Medulla oblongata (tissue), 1 donor: ENCODE data around the gene CHI3L1.
"Not testable (repeated sequence)": the region's sequence is repeated elsewhere in the genome, so short reads cannot be mapped to it uniquely, and the experiment has no call there.

ENCODE experiments used
- DNase-seq: peaks from one replicate; pipeline ENCODE4 v3.0.0-alpha.2; 2015; ENCODE audit errors: extremely low spot score

CHI3L1 gene

DNA sequence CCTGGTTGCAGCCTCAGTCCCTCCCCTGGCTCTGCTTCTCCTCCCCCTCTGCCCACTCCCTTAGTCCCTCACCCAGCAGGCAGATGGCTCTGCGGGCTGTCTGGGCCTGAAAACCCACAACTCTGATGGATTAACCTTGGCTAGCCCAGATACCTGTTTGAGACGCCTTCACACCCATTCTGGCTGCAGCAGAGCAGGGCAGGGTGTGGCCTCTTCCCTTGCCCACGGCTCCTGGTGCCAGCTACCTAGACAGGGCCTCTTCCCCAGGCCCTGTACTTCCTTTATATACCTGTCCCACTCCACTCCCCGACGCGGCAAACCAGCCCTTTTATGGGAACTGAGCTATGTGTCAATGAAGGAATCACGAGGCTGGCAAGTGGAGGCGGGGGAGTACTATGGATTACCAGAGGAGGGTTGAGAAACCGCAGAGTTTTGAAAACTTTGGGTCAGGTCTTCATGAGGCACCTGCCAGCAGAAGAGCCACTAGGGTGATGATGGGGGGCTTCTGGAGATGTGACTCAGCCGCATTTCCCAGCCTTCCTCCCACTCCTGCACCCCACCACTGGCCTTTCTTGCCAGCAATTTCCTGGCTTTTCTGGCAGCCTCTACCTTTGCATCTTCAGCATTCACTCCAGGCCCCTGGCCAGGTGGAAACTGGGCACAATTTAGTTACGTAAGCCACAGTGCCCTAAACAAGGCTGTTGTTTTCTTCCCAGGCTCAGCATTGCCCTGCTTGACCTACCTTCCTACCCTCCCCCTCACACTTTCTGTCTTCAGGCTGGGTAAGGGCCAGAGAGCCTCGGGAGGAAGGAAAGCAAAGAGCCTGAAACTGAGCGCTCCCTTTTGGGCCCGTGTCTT is at the start of gene CHI3L1:
Gene CHI3L1 (minus strand): TSS at position 259 of the 858 bp plus-strand sequence. CDS start 81 bp downstream, at position 178.
- peak; percentile 68 for DNase-seq

DNA sequence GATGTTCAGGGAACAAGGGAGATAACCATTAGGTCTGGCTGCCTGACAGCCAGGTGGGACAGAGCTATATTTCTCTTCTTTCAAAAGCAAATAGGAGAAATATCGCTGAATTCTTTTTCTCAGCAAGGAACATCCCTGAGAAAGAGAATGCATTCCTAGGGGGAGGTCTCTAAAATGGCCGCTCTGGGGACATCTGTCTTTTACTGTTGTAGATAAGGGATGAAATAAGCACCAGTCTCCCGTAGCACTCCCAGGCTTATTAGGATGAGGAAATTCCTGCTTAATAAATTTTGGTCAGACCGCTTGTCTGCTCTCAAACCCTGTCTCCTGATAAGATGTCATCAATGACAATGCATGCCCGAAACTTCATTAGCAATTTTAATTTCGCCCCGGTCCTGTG is 48.4 kb upstream of the CHI3L1 start:
- not testable (repeated sequence) for DNase-seq

DNA sequence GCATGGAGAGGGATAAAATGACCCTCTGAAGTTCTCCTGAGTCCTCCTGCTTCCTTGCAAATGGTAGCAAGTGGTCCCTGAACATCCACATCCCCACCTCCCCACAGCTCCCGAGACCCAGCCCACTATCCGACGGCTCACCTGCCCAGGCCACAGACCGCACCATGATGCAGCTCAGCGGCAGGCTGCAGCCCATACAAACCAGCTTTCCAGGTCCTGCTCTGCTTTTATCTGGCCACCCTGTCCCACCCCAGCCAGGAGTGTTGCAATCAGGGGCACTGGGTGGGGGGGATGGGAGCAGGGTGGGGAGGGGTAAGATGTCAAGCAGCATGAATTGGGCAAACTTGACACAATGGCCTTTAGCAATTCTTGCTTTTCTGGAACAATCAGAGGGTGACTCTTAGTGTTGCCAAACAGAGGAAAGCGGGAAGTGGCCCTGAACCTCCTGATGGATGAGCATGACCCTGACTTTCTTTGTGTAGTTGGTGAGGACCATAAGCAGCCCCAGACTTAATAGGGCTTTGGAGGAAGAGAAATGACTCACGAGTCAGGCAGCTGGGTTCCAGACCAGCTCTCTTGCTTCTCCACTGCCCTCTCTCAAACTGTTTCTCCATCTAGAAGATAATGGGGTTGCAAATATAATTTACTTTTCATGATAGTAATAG is 43.1 kb upstream of the CHI3L1 start, which contains the start of gene CHIT1:
Gene CHIT1 (minus strand): TSS at position 203 of the 665 bp plus-strand sequence. CDS start 37 bp downstream, at position 166.
- DNase-seq, result no peak

DNA sequence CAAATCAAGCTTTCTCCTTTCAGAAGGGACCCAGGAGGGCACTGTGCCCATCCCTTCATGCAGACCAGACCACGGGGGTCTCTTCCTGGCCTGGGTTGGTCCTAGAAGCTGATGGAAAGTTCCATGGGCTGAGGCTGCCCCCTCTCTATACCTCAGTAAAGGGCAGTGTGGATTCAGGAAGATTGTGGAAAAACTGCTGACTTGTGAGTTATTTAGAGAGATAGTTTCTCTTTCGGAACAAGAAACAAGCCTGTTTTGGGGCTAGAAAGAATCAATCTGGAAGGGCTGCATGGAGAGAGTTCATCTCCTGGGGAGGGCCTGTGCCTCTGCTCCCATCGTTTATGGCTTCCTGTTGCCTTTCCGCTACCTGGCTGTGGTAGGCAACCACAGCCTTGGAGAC is 42.2 kb upstream of the CHI3L1 start:
- DNase-seq, result no peak

DNA sequence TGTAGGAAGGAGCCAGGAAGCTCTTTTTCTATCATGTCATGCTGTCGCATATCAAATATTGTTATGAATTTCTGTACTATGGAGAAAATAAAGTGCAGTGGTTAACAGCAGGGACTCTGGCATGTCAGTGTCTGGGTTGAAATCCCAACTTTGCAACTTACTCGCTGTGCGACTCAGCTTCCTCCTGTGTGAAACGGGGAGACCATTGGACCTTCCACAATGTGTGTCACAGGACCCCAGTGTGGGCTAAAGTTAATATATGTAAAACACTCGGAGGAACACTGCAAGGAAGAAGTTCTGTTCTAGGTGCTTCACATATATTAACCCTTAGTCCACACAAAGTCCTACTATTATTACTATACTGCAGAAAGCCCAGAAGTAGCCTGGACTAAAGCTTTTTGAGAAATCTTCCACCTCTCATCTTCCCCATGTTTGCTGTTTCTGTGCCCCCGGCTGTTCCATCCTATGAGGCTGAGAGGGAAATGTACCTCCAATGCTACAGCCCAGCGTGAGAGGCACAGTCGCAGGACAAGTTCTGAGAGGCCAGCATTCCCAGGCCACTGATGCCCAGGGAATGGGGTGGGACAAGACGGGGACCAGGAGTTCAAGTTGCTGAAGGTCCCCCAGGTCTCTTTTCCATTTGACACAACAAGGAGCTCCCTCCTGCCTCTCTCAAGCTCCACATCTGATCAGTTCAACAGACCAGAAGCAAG is 41.0 kb upstream of the CHI3L1 start:
- DNase-seq, result no peak

DNA sequence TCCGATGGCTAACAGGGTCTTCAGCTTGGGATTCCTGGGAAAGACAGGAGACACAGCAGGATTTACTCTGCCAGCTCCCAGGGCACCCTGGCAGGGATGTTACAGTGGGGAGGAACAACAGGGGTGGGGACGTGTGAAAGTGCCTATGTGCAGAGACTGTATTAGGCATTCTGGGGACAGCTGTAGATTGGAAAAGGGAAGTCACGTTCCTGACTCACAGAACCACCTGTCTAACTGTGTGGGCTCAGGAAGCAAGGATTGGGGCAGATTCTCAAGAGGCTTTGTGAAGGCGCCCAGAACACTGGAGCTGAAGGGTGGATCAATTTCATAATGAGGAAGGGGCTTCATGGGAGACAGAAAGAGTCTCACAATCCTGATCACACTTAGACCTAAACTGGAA is 38.6 kb upstream of the CHI3L1 start:
- no peak for DNase-seq

DNA sequence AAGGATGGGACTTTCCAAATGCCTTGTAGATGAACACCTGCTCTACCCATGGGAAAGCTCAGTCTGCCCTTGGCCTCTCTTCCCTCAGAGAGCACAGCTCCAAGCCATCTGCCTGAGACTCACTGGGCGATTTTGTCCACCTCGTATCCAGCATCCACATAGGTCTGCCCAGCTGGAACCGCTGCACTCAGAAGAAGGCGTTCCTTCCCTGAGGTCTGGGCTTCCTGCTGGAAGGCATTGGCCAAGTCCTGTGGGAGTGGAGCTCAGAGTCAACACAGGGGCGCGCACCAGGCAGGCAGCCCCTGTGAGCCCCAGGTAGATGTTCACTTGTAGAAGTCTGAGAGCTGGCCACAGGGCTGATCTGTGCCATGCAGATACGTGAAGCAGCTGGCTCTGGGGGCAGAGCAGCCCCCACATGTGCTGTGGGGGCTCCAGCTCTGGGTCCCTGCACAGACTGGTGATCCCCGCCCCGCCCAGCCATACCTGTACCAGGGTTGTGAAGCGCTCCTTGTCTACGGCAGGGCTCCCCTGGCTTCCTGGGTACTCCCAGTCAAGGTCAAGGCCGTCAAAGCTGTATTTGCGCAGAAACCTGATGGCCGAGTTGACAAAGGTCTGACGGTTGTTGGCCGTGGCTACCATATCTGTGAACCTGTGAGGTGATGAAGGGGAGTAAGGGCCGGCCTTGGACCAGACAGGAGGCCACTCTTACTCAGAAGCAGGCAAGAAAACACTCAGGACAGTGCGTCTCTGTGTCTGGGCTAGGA is 36.7 kb upstream of the CHI3L1 start:
- no peak for DNase-seq

DNA sequence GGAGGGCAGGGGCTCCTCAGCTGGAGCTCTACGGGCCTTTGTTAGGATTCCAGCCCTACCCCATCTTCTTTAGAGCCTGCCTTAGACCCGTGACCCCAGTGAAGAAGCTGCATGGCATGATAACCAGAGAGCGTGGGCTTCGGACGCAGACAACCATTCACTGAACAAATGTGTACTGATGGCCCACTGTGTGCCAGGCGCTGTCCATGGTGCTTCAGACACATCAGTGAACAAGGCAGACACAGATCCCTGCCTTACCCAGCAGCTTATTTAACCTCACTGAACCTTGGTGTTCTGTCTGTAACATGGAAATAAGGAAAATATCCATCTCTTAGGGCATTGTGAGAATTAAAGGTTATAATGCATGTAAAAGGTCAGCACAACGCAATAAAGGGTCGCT is 33.4 kb upstream of the CHI3L1 start:
- DNase-seq, result no peak

DNA sequence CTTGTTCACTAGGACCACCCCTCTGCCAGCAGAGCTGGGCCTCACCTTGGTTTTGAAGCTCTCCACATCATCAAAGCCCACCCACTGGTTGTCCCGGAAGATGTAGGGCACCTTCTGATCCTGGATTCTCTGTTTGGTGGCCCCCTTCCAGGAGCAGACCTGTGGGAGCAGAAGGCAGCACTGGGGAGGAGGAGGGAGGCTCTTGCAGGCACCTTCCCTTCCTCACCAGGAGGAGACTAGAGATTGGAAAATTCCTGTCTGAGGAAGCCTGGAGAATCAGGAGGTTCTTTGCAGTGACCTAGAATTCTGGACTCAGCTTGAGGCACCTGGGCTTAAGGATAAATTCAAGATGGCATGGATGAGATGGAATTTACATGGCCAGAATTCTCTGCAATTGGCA is 32.7 kb upstream of the CHI3L1 start:
- no peak for DNase-seq

DNA sequence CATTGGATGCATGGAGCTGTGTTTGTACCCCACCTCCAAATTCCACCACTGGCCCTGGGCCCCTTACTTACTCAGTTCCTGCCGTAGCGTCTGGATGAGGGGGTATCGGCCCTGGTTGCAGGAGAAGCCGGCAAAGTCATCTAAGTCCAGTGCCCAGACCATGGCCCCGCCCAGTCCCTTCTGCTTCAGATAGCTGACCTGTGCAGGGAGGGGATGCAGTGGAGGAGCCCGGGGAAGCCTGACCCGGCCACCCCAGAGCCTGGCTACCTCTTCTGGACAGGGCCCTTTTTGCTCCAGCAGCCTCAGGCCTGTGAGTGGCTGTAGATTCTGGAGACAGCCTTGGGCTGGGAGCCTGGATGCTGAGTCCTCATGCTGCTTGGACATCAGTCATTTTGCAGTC is 31.2 kb upstream of the CHI3L1 start:
- DNase-seq, result no peak

DNA sequence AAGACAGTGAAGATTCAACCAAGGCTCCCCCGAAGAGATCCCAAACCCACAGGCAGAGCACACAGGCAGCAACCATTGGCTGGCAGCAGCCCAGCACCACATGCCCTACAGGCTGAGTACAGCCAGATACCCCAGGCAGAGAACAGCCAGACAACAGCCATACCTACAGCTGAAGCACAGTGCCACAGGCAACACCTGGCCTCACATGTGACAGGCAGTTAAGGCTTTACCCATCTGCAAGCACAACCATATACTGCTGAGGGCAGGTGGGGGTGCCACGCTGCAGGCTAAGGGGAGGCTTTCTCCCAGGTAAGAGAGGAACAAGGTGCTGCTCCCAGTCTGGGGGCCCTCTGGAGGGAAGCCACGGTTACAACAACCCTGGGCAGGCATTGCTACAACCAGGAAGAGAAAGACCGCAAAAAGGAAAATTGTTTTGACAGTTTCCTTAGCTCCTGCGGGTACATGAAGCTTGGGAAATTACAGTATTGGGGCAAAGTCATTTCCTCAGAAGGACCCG is 30.7 kb upstream of the CHI3L1 start:
- no peak for DNase-seq

DNA sequence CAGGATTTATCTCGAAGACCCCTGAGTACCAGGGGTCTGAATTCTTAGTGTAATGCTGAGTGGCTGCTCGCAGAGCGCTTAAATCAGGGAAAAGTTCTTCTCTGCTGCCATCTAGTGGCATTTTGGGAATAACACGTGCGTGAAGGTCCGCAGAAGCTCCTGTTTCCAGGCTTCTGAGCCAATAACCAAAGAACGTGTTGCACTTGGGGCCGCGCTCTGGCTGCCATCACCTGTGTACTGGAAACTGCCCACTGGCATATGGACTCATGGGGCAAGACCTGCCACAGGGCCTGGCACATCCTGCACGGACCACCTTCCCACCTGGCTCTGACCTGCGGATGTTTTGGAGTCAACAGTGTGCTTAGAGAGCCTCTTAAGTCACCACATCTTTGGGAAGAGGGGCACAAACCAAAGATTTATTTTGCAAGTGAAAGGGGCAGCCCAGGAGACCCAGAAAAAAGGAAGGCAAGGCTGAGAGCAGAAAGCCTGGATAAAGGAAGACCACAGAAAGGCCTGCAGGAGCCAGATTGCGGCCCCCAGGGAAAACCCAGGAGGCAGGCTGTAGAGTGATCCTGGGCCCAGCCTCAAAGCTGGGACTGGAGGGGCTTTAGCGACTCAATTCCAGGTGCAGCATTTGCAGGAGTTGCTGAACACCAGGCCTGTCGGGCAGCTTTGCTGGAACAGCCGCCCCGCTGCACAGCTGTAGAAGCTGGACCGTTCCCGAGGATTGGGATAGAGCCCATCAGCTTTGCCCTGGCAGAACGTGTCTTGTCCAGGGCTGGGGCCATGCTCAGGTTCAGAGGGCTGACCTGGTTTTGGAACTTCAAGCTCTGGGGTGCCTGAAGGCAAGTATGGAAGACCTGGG is 30.0 kb upstream of the CHI3L1 start:
- peak; percentile 90 for DNase-seq

DNA sequence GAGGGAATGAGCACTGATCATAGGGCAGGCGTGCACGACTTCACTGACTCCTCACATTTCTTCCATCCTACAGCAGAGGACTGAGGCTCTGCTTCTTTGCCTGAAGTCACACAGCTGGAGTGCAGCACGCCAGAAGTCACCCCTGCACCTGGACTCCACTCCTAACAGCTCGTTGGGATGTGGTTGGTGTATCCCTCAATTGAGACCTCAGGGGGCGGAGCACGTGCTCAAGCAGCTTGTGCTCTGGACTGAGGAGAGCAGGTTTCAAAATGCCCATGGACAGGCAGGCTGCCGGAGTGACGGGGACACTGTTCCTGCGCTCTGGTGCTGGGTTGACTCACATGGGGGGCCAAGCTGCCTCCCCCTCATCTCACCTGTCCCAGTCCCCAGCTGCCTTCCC is 29.1 kb upstream of the CHI3L1 start:
- no peak for DNase-seq

DNA sequence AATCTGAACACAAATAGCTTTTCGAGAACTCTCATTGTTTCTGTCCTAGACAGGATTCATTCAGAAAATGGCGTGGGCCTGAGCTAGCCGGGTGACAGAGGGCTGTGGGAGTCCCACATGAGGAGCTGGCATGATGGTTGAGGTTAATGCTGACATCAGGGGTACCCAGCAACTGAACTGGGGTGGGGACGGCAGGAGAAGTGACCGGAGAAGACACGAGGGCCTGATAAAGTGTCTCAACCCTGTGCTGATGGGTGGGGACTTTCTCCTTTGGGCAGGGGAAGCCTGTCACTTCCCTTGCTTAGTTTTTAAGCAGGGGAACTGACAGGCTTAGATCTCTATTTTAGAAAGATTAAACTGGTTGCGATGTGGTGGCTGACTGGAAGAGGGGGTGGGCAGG is 28.4 kb upstream of the CHI3L1 start:
- peak; percentile 41 for DNase-seq

DNA sequence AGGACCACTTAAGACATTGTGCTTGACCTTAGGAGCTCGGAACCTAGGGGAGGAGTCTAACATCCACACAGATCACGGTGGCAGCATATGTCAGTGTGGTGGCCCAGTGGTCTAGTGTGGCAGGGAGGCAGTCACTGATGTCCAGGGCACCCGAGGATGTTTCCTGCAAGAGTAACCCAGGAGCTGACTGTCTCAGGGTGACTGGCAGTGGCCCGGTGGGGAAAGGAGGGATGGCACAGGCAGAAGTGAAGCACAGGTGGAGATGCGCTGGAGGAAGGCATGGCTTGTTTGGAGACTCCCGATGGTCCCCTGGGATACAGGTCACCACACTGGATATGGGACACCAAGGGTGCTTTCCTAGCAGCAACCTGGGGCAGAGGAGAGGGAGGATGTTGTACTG is 26.6 kb upstream of the CHI3L1 start:
- no peak for DNase-seq

DNA sequence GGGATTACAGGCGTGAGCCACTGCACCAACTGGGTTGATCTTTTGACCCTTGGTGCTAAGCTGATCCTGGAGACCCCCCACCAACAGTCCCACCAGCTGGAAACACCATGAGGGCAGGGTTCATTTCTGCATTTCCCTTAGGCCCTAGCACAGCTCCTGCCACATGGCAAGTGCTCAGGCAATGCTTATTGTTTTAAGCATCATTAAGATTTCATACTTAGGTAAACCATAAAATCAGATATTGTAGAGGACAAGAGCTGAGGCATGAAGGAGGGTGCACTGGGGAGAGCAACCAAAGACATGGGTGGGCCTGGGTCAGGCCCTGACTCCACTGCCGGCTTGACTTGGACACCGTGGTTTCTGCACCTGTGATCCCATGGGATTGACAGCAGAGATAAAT is 25.3 kb upstream of the CHI3L1 start:
- no peak for DNase-seq

DNA sequence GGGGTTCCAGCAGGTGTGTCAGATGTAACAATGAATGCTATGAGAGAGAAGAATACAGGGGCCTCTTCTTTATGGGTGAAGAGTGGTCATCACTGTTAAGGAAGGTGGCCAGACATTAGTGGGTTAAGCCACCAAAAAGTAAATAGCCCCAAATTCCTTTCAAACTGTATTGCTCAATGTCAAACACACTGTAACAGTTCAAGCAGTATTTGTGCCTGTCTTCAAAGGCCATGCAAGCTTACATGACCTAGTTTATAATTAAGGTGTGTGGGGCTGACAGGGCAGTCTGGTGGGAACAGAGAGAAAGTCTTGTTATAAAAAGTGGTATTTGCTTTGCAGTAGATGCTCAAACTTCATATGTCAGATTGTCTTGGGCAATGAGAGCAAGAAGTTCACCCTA is 24.5 kb upstream of the CHI3L1 start:
- no peak for DNase-seq

DNA sequence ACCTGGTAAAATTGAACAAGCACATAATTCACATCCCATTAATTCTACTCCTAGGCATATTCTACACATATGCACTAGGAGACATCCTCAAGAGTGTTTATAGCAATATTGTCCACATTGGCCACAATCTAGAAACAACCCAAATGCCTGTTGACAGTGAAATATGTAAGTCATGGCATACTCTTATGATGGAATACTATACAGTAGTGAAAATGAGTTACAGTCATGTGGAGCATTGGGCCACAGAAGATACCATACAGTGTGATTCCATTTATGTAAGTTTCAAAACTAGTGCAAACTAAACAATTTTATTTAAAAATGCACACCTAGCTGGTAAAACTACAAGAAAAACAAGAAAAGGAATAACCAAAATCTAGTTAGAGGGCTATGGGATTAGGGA is 23.8 kb upstream of the CHI3L1 start:
- DNase-seq, result no peak

DNA sequence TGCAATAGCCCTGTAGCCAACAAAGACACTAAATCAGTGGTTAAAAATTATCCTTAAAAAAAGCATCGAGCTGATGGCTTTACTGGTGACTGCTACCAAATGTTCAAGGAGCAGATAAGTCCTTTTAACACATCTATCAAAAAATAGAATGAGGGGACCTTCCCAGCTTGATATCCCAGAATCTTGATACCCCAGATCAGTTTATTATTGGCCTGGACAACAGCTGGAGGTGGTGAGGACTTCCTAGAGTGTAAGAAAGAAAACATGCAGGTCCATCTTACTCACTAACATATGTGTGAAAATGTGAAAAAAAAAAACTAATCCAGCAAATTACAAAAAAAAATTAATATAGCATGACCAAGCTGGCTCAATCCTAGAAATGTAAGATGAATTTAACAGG is 21.7 kb upstream of the CHI3L1 start:
- no peak for DNase-seq

DNA sequence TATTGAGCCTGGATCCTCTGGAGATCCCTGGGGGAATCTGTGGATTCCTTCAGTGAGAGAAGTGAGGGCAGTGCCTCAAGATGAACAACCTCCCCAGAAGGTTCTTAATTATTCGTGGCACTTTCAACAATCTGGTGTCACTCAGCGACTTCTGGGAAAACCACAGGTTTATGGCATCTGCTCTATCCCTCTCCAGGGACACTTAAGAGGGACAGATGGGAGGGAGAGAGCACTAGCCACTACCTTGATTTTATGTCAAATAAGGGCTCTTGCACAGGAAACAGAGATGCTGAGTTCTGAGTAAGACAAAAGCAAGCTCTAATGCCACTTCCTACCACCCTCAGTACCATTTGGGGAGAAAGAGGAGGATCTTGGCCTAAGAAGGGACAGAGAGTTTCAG is 21.2 kb upstream of the CHI3L1 start:
- DNase-seq, result no peak
